GF-D8 (cell line): ENCODE data around the gene DTX2.
"Not testable (repeated sequence)": the region's sequence is repeated elsewhere in the genome, so short reads cannot be mapped to it uniquely, and the experiment has no call there.

Source experiments
- DNase-seq: peaks from one replicate; lab custom pipeline; 2025; lab: John Stamatoyannopoulos, UW

DTX2 gene

GRCh38 chr7:76492139-76492538 is 30.6 kb downstream of the DTX2 start:
- not testable (repeated sequence) for DNase-seq

- DNase-seq: not testable (repeated sequence)
These were observed 34.2 kb downstream of the DTX2 start for GRCh38 chr7:76495717-76496116.

GRCh38 chr7:76497918-76498582 is 36.5 kb downstream of the DTX2 start:
- DNase-seq: not testable (repeated sequence)

GRCh38 chr7:76498583-76499200 is 37.2 kb downstream of the DTX2 start:
- not testable (repeated sequence) for DNase-seq

GRCh38 chr7:76499201-76499923 is 37.9 kb downstream of the DTX2 start:
- DNase-seq: not testable (repeated sequence)

GRCh38 chr7:76499924-76500241 is 38.4 kb downstream of the DTX2 start:
- DNase-seq: not testable (repeated sequence)

GRCh38 chr7:76502224-76502623 is 40.7 kb downstream of the DTX2 start:
- not testable (repeated sequence) for DNase-seq

- not testable (repeated sequence) for DNase-seq
These were observed 41.3 kb downstream of the DTX2 start for GRCh38 chr7:76502836-76503235.

- DNase-seq: not testable (repeated sequence)
These were observed 41.7 kb downstream of the DTX2 start for GRCh38 chr7:76503244-76503643.

- DNase-seq: not testable (repeated sequence)
These were observed 43.0 kb downstream of the DTX2 start for GRCh38 chr7:76504351-76505167.

- DNase-seq: no peak
These were observed 43.9 kb downstream of the DTX2 start for GRCh38 chr7:76505168-76506080.

GRCh38 chr7:76506081-76506440 is 44.6 kb downstream of the DTX2 start:
- no peak for DNase-seq

- DNase-seq: not testable (repeated sequence)
These were observed 45.1 kb downstream of the DTX2 start for GRCh38 chr7:76506643-76507042.

- no peak for DNase-seq
These were observed 46.4 kb downstream of the DTX2 start for GRCh38 chr7:76507723-76508406.

- no peak for DNase-seq
These were observed 48.7 kb downstream of the DTX2 start, which contains the start of gene UPK3B for GRCh38 chr7:76509931-76510877. TSS of gene UPK3B (plus strand) at chr7:76510552. CDS start at chr7:76510653, 101 bp downstream.

GRCh38 chr7:76511200-76511910 is 49.8 kb downstream of the DTX2 start:
- DNase-seq: not testable (repeated sequence)

- not testable (repeated sequence) for DNase-seq
These were observed 50.7 kb downstream of the DTX2 start for GRCh38 chr7:76511911-76512885.
